Lower leg skin (tissue), 3 donors: ENCODE measurements around the gene METTL13.

Source experiments
- CTCF ChIP-seq, 3 donors: fragments of 450-650 bp; IDR thresholded peaks; one replicate each; pipeline ENCODE4 v1.5.1; 2016; ENCODE audit warnings: antibody characterized with exemption in 3 of 3, mild to moderate bottlenecking in 3 of 3, moderate library complexity in 2 of 3
- POLR2A ChIP-seq, 2 donors: fragments of 450-650 bp; IDR thresholded peaks; one replicate each; pipeline ENCODE4 v1.6.1; 2016 to 2017; ENCODE audit warnings: antibody characterized with exemption in 2 of 2, mild to moderate bottlenecking in 1 of 2, moderate library complexity in 1 of 2

- no peak for TF ChIP-seq POLR2A (IDR thresholded peaks at IDR 0.05)
- TF ChIP-seq CTCF (IDR thresholded peaks at IDR 0.05): no peak
Observed at GRCh38 chr1:171841931-171842761, 60.7 kb downstream of the METTL13 start.
